NCI-H1048 (cell line): ENCODE measurements around the gene HDGFL2.

Experiments used
- DNase-seq: peaks from one replicate; lab custom pipeline; 2025; lab: John Stamatoyannopoulos, UW

Gene HDGFL2

GRCh38 chr19:4499855-4500254, 27.8 kb downstream of the HDGFL2 start:
- no peak for DNase-seq

GRCh38 chr19:4500841-4501591, 28.9 kb downstream of the HDGFL2 start:
- no peak for DNase-seq

- no peak for DNase-seq
Measured at GRCh38 chr19:4501691-4502090, 29.6 kb downstream of the HDGFL2 start.

GRCh38 chr19:4502282-4503131, 30.4 kb downstream of the HDGFL2 start:
- DNase-seq = no peak

- no peak for DNase-seq
Measured at GRCh38 chr19:4503132-4503824, 31.2 kb downstream of the HDGFL2 start.

GRCh38 chr19:4503825-4504170, 31.7 kb downstream of the HDGFL2 start:
- no peak for DNase-seq

- DNase-seq = no peak
Measured at GRCh38 chr19:4504297-4504701, 32.2 kb downstream of the HDGFL2 start.

GRCh38 chr19:4504891-4505569, 32.9 kb downstream of the HDGFL2 start:
- no peak for DNase-seq

GRCh38 chr19:4505570-4506448, 33.7 kb downstream of the HDGFL2 start:
- DNase-seq = no peak

- DNase-seq = no peak
Measured at GRCh38 chr19:4506449-4507149, 34.5 kb downstream of the HDGFL2 start.

- DNase-seq = no peak
Measured at GRCh38 chr19:4507150-4507452, 35.0 kb downstream of the HDGFL2 start.

- DNase-seq = no peak
Measured at GRCh38 chr19:4507804-4508203, 35.7 kb downstream of the HDGFL2 start.

GRCh38 chr19:4508698-4509097, 36.6 kb downstream of the HDGFL2 start:
- no peak for DNase-seq

GRCh38 chr19:4510435-4511255, 38.5 kb downstream of the HDGFL2 start:
- no peak for DNase-seq

GRCh38 chr19:4511300-4512054, 39.4 kb downstream of the HDGFL2 start:
- DNase-seq = no peak

- DNase-seq = no peak
Measured at GRCh38 chr19:4512070-4512469, 40.0 kb downstream of the HDGFL2 start.

- no peak for DNase-seq
Measured at GRCh38 chr19:4513248-4513647, 41.2 kb downstream of the HDGFL2 start.

GRCh38 chr19:4515732-4516131, 43.6 kb downstream of the HDGFL2 start:
- DNase-seq = no peak
